Measurements from ENCODE around the gene TUBA3D. TPM values are rescaled to one million over a fixed set of nuclear protein-coding genes. Genes with fewer than 3 reads are reported as not detected.
"Not testable (repeated sequence)": the region's sequence is repeated elsewhere in the genome, so short reads cannot be mapped to it uniquely, and the experiment has no call there.

The TUBA3D gene
- 1.0 TPM for total RNA-seq

DNA sequence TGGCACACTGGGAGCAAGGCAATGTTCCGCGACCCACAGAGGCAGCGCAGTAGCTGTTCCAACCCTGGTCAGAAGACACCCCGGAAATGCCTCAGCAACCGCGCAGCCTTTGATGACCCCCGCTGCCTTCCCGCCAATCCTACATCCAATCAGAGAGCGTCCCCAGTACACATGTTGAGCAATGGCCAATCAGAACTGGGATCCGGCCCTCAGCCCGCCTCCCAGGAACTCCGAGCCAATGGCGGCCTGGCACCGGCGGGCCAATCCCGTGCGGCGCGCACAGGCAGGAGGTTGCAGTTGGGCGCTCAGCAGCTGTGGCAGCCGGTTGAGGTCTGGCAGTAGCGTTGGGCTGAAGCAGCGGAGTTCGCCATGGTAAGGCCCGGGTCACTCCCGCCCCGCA, at the start of gene TUBA3D:
TUBA3D (plus strand) TSS at position 289 of the 400 bp plus-strand sequence; CDS start at position 370, 81 bp downstream.
- H3K36me3 ChIP-seq (ENCODE audit: control insufficient read depth in 3 of 3, insufficient read depth in 3 of 3, low read length in 3 of 3) = no peaks in the 10 kb centered on the region
- H3K27me3 ChIP-seq (ENCODE audit: control insufficient read depth in 3 of 3, insufficient read depth in 3 of 3, low read length in 3 of 3) = no peaks in the 10 kb centered on the region
- H3K4me1 ChIP-seq (ENCODE audit: control insufficient read depth in 3 of 3, insufficient read depth in 3 of 3, low read length in 3 of 3) = no peaks in the 10 kb centered on the region
- H3K9ac ChIP-seq (ENCODE audit: low read depth in 1 of 3, low read length in 3 of 3) = no peak within 1 kb of the TSS
- no peak within 1 kb of the TSS for H3K4me3 ChIP-seq (ENCODE audit: low read length in 3 of 3)
- H3K9me3 ChIP-seq (ENCODE audit: control insufficient read depth in 3 of 3, low read length in 3 of 3) = no peaks in the 10 kb centered on the region
- H3K27ac ChIP-seq (ENCODE audit: low read depth, low read length) = no peak within 1 kb of the TSS

DNA sequence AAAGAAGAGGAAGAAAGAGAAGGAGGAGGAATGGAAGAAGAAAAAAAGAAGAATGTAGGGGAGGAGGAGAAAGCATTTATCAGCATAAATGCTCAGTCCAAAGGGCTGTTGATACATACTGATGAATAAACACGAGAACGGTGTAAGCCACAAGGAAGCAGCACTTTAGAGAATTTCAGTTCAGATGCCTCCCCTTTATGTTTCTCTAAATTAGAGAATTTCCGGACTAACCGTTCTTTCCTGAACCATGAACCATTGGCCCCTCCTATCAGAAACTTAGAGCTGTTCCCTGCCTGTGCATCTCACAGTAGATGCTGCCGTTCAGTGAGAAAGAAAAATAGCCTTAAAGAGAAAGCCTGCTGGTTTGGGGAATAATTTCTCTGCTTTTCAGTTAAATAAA, 49.2 kb upstream of the TUBA3D start:
- Histone ChIP-seq H3K36me3 (ENCODE audit: control insufficient read depth in 3 of 3, insufficient read depth in 3 of 3, low read length in 3 of 3) (no peaks in the 10 kb centered on the region), H3K9ac (ENCODE audit: low read depth in 1 of 3, low read length in 3 of 3) (no peak overlapping the region), H3K9me3 (ENCODE audit: control insufficient read depth in 3 of 3, low read length in 3 of 3) (no peaks in the 10 kb centered on the region), H3K4me3 (ENCODE audit: low read length in 3 of 3) (no peak overlapping the region), H3K27me3 (ENCODE audit: control insufficient read depth in 3 of 3, insufficient read depth in 3 of 3, low read length in 3 of 3) (peaks cover 27 to 43% (median 31%) of the 10 kb centered on the region in 3 donors), H3K4me1 (ENCODE audit: control insufficient read depth in 3 of 3, insufficient read depth in 3 of 3, low read length in 3 of 3) (no peaks in the 10 kb centered on the region), H3K27ac (ENCODE audit: low read depth, low read length) (no peak overlapping the region)

DNA sequence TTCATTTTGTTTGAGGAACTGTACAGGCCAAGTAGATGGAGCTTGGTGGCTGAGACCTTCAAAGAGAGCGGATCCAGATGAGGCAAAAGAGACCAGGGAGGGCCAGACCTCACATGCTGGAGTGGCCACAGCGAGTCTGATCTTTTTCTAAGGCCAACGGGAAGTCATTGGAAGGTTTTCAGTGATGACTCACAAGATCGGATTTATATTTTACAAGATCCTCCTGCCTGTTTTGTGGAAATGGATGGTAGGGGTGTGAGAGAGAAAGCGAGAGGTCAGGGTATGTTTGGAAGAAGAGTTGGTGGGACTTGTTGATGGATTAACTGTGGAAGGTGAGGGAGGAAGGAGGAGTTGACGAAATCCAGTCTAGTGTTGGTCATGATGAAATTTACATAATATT, 44.6 kb upstream of the TUBA3D start:
- Histone ChIP-seq H3K36me3 (ENCODE audit: control insufficient read depth in 3 of 3, insufficient read depth in 3 of 3, low read length in 3 of 3) (no peaks in the 10 kb centered on the region), H3K27ac (ENCODE audit: low read depth, low read length) (no peak overlapping the region), H3K9me3 (ENCODE audit: control insufficient read depth in 3 of 3, low read length in 3 of 3) (no peaks in the 10 kb centered on the region), H3K27me3 (ENCODE audit: control insufficient read depth in 3 of 3, insufficient read depth in 3 of 3, low read length in 3 of 3) (peaks cover 18 to 28% (median 19%) of the 10 kb centered on the region in 3 donors), H3K4me1 (ENCODE audit: control insufficient read depth in 3 of 3, insufficient read depth in 3 of 3, low read length in 3 of 3) (no peaks in the 10 kb centered on the region), H3K9ac (ENCODE audit: low read depth in 1 of 3, low read length in 3 of 3) (no peak overlapping the region), H3K4me3 (ENCODE audit: low read length in 3 of 3) (no peak overlapping the region)

DNA sequence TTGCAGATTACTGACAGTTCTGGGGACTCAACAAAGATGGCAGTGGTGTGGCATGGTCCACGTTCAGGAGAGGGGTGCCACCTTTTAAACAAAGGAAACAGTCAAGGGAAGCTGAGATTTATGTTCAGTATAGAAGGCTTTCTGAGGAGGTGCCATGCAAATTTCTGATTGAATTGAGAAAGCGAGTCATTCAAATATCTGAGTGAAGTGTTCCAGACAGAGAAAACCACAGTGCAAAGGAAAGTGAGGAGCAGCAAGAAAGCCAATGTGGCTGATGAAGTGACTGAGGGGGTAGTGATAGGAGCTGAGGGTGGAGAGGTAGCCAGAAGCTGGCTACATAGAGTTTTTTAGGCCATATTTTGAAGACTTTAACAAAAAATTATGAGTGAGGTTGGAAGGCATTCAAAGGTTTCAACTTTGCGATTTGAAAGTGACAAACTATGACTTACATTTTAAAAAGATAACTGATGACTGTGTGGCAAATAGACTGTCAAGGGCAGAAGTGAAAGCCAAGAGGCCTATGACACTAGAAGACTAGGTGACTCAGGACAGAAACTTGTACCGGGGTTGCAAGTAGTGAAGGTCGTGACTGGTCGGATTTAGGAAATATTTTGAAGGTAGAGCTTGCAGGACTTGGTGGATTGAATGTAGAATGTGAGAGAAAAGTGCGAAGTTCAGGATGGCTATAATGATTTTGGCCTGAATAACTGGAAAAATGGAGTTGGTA, 35.0 kb upstream of the TUBA3D start:
- not testable (repeated sequence) for H3K4me3 ChIP-seq (ENCODE audit: low read length in 3 of 3); H3K36me3 ChIP-seq (ENCODE audit: control insufficient read depth in 3 of 3, insufficient read depth in 3 of 3, low read length in 3 of 3); H3K27me3 ChIP-seq (ENCODE audit: control insufficient read depth in 3 of 3, insufficient read depth in 3 of 3, low read length in 3 of 3); H3K9ac ChIP-seq (ENCODE audit: low read depth in 1 of 3, low read length in 3 of 3); H3K27ac ChIP-seq (ENCODE audit: low read depth, low read length); H3K4me1 ChIP-seq (ENCODE audit: control insufficient read depth in 3 of 3, insufficient read depth in 3 of 3, low read length in 3 of 3); H3K9me3 ChIP-seq (ENCODE audit: control insufficient read depth in 3 of 3, low read length in 3 of 3)

DNA sequence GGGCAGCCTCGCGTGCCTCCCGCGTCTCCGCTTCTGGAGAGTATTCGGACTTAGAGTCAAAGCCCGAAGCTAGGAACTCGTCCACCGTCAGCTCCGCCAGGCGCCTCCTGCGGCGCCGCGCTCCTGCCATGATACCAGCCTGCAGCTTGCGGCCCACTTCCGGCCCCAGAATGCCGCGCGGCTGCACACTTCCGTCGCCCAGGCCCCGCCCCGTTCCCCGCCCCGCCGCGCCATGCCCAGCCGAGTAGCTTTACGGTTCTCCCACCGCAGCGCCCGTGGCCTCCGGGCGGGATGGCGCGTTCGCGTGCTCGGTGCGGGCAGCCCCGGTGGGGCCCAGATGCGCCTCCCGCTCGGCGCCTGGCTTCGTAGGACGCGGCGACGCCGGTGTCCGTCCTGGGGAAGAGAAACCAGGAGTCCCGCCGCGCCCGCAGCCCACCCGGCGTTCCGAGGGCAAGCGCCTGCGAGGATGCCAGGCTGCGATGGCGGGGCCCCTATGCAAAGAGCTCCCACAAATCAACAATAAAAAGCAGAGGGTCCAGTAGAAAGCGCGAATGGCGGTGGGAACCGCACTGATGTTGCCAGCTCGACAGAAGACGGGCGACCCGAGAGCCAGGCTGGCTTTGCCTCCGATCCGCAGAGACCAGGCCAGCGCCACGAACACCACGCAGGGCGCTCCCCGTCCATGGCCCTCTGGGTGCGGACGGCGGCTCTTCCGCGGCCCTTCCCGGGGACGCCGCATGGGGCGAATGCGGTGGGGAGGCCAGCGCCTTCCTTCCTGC, 31.0 kb upstream of the TUBA3D start:
- H3K4me1 ChIP-seq (ENCODE audit: control insufficient read depth in 3 of 3, insufficient read depth in 3 of 3, low read length in 3 of 3); H3K36me3 ChIP-seq (ENCODE audit: control insufficient read depth in 3 of 3, insufficient read depth in 3 of 3, low read length in 3 of 3); H3K27me3 ChIP-seq (ENCODE audit: control insufficient read depth in 3 of 3, insufficient read depth in 3 of 3, low read length in 3 of 3); H3K9ac ChIP-seq (ENCODE audit: low read depth in 1 of 3, low read length in 3 of 3); H3K4me3 ChIP-seq (ENCODE audit: low read length in 3 of 3); H3K27ac ChIP-seq (ENCODE audit: low read depth, low read length); H3K9me3 ChIP-seq (ENCODE audit: control insufficient read depth in 3 of 3, low read length in 3 of 3): not testable (repeated sequence)

DNA sequence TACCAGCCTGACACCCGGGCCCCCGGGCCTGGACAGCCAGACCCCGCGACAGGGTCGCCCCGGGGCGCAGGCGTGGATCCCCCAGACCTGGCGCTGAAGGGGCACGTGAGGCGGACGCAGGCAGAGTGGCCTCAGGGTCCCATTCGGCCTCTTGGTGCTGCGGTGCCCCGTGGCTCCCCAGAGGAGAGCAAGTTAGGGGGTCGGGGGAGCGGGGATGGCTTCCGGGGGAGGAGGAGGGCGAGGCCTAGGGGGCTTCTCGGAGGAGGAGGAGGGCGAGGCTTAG, 30.5 kb upstream of the TUBA3D start:
- H3K4me3 ChIP-seq (ENCODE audit: low read length in 3 of 3); H3K4me1 ChIP-seq (ENCODE audit: control insufficient read depth in 3 of 3, insufficient read depth in 3 of 3, low read length in 3 of 3); H3K9me3 ChIP-seq (ENCODE audit: control insufficient read depth in 3 of 3, low read length in 3 of 3); H3K36me3 ChIP-seq (ENCODE audit: control insufficient read depth in 3 of 3, insufficient read depth in 3 of 3, low read length in 3 of 3); H3K9ac ChIP-seq (ENCODE audit: low read depth in 1 of 3, low read length in 3 of 3); H3K27me3 ChIP-seq (ENCODE audit: control insufficient read depth in 3 of 3, insufficient read depth in 3 of 3, low read length in 3 of 3); H3K27ac ChIP-seq (ENCODE audit: low read depth, low read length): not testable (repeated sequence)

DNA sequence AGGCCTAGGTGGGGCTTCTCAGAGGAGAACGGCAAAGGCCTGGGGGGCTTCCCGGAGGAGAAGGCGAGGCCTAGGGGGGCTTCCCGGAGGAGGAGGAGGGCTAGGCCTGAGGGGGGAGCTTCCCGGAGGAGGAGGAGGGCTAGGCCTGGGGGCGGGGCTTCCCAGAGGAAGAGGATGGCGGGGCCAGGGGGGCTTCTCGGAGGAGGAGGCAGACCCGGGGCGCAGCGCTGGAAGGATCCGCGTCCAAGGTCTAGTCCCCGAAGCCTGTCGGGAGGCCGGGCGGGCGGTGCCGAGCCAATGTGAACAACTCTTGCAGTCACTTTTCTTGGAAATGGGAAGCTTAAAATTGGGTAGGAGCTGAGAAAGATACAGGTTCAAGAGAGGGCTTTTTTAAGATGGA, 30.0 kb upstream of the TUBA3D start:
- H3K27me3 ChIP-seq (ENCODE audit: control insufficient read depth in 3 of 3, insufficient read depth in 3 of 3, low read length in 3 of 3) = peaks cover 0 to 3% (median 0%) of the 10 kb centered on the region in 3 donors
- H3K36me3 ChIP-seq (ENCODE audit: control insufficient read depth in 3 of 3, insufficient read depth in 3 of 3, low read length in 3 of 3) = no peaks in the 10 kb centered on the region
- H3K4me3 ChIP-seq (ENCODE audit: low read length in 3 of 3) = no peak overlapping the region
- H3K27ac ChIP-seq (ENCODE audit: low read depth, low read length) = no peak overlapping the region
- no peaks in the 10 kb centered on the region for H3K4me1 ChIP-seq (ENCODE audit: control insufficient read depth in 3 of 3, insufficient read depth in 3 of 3, low read length in 3 of 3)
- H3K9ac ChIP-seq (ENCODE audit: low read depth in 1 of 3, low read length in 3 of 3) = no peak overlapping the region
- H3K9me3 ChIP-seq (ENCODE audit: control insufficient read depth in 3 of 3, low read length in 3 of 3) = no peaks in the 10 kb centered on the region

DNA sequence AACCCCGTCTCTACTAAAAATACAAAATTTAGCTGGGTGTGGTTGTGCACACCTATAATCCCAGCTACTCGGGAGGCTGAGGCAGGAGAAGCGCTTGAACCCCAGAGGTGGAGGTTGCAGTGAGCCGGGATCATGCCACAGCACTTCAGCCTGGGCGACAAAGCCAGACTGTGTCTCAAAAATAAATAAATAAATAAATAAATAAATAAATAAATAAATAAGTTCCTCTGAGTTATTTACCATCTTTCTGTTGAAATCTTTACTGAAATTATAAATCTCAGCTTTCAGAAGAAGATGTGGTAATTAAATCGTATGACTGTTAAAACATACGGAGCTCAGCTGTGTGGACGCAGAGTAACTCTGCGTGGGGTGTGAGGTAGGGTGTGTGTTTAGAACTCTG, 27.9 kb upstream of the TUBA3D start:
- not testable (repeated sequence) for H3K4me3 ChIP-seq (ENCODE audit: low read length in 3 of 3); H3K27me3 ChIP-seq (ENCODE audit: control insufficient read depth in 3 of 3, insufficient read depth in 3 of 3, low read length in 3 of 3); H3K9ac ChIP-seq (ENCODE audit: low read depth in 1 of 3, low read length in 3 of 3); H3K27ac ChIP-seq (ENCODE audit: low read depth, low read length); H3K9me3 ChIP-seq (ENCODE audit: control insufficient read depth in 3 of 3, low read length in 3 of 3); H3K36me3 ChIP-seq (ENCODE audit: control insufficient read depth in 3 of 3, insufficient read depth in 3 of 3, low read length in 3 of 3); H3K4me1 ChIP-seq (ENCODE audit: control insufficient read depth in 3 of 3, insufficient read depth in 3 of 3, low read length in 3 of 3)

DNA sequence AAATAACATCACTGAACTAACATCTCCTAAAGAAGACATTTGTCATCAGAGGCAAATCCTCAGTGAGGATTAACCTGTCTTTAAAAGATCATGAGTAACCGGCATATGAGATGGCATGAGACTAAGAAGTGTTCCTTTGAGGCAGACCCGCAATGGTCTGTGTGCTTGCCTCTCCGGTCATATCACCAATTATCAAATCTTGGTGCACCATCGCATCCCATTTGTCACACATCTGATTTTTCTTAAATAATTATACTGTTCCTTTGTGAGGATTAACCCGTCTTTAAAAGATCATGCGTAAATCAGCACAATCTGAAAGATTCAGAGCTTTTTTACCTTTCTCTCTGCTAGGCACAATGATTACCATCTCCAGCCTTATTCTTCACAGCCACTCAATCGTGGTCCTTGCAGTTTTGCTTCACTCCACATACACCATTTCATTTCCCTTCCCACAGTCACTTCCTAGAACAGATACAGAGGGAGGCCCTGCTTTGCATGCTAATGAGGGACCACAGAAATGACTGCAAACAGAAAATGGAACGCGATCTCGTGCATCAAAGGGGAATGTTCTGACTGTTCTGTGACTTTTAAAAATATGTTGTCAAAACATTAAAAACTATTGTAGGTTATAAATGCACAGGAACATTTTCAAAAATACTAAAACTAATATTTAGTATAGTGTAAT, 24.5 kb upstream of the TUBA3D start:
- not testable (repeated sequence) for H3K4me1 ChIP-seq (ENCODE audit: control insufficient read depth in 3 of 3, insufficient read depth in 3 of 3, low read length in 3 of 3); H3K27me3 ChIP-seq (ENCODE audit: control insufficient read depth in 3 of 3, insufficient read depth in 3 of 3, low read length in 3 of 3); H3K9ac ChIP-seq (ENCODE audit: low read depth in 1 of 3, low read length in 3 of 3)

DNA sequence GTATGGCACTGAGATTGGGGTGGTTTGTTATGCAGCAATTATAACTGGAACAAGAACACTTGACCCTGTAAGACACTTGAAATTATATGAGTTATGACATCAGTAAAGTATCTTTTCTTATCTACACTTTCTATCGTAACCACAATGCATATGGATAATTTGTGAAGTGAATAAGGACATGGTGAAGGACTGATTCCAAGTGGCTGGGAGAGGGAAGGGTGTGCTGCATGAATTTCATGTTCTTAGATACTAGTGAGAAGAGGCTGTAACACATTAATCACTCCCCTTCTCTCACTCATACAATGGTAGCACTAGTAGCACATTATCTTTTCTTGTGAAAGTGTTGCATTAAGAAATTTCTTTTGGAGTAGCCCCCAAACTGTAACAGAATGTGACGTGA, 21.0 kb upstream of the TUBA3D start:
- H3K4me3 ChIP-seq (ENCODE audit: low read length in 3 of 3); H3K27me3 ChIP-seq (ENCODE audit: control insufficient read depth in 3 of 3, insufficient read depth in 3 of 3, low read length in 3 of 3); H3K36me3 ChIP-seq (ENCODE audit: control insufficient read depth in 3 of 3, insufficient read depth in 3 of 3, low read length in 3 of 3); H3K4me1 ChIP-seq (ENCODE audit: control insufficient read depth in 3 of 3, insufficient read depth in 3 of 3, low read length in 3 of 3); H3K27ac ChIP-seq (ENCODE audit: low read depth, low read length); H3K9me3 ChIP-seq (ENCODE audit: control insufficient read depth in 3 of 3, low read length in 3 of 3); H3K9ac ChIP-seq (ENCODE audit: low read depth in 1 of 3, low read length in 3 of 3): not testable (repeated sequence)

More for the DNA sequence above, 24.5 kb upstream of the TUBA3D start:
- H3K27ac ChIP-seq (ENCODE audit: low read depth, low read length); H3K9me3 ChIP-seq (ENCODE audit: control insufficient read depth in 3 of 3, low read length in 3 of 3); H3K4me3 ChIP-seq (ENCODE audit: low read length in 3 of 3); H3K36me3 ChIP-seq (ENCODE audit: control insufficient read depth in 3 of 3, insufficient read depth in 3 of 3, low read length in 3 of 3): not testable (repeated sequence)

All from skeletal muscle tissue (tissue), 4 donors.